ENCODE data around the gene FUT8.

Gene FUT8

DNA sequence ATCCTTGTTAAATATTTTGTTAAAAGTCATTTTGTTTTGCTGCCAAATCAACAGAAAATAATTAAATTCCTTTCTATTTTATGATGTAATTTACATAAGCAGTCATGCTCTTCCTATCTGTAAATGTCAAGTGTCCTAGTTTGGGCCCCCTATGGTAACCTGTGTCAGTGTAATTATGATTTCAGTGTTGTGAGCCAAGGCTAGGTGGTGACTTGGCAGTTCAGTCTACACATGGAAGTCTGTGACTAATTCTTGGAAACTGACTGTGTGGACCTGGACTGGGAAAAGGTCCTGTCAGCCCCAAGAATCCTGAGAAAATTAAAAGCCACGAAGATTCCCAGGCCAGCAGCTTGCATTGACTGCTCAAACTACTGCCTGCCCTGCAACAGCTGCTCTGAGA lies 371.0 kb downstream of the FUT8 start:
- DNase-seq, result no peak

- DNase-seq, result no peak
Observed at GRCh38 chr14:65784574-65784973, 372.0 kb downstream of the FUT8 start.

GRCh38 chr14:65787461-65787860 lies 374.9 kb downstream of the FUT8 start:
- no peak for DNase-seq

DNA sequence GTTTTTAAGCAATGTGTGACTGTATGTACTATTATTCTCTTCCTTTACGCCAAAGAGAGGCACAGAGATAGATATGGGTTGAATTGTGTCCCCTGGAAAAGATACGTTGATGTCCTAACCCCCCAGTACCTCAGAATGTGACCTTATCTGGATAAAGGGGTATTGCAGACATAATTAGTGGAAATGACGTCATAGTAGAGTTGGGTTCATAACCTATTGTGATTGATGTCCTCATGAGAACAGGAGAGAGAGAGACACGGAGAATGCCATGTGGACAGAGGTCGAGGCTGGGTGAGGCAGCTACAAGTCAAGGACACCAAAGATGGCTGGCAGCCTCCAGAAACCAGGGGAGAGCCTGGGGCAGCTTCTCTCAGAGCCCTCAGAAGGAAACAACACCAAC lies 376.3 kb downstream of the FUT8 start:
- DNase-seq, result no peak

GRCh38 chr14:65789363-65789762 lies 376.8 kb downstream of the FUT8 start:
- no peak for DNase-seq

DNA sequence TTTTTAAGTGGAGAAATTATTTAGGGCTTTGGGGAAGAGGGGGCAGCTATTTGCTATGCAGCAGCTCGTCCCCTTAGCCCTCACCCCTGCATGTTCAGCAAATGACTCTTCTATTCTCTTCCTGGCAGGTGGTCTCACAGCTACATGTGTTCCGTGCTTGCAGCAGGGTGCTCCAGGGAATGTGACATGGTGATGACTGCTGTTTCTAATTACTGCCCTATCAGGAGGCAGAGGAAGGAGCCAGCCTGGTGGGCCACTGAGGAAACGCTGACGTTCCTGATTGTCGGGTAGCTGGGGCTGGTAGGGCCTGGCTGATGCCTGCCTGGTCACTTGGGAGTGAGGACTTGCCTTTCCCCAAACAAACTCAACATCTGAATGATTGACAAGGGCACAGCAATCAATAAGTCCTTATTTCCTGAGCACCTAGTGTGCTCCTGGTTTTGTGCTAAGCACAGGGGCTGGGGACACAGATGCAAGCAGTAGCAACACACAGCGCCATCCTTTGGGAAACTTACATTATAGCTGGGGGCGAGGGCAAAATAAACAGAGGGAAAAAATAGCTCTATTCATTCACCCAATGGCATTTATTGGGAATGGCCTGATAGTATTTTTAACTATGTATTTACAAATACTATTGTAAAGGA lies 377.8 kb downstream of the FUT8 start:
- DNase-seq, result no peak

DNA sequence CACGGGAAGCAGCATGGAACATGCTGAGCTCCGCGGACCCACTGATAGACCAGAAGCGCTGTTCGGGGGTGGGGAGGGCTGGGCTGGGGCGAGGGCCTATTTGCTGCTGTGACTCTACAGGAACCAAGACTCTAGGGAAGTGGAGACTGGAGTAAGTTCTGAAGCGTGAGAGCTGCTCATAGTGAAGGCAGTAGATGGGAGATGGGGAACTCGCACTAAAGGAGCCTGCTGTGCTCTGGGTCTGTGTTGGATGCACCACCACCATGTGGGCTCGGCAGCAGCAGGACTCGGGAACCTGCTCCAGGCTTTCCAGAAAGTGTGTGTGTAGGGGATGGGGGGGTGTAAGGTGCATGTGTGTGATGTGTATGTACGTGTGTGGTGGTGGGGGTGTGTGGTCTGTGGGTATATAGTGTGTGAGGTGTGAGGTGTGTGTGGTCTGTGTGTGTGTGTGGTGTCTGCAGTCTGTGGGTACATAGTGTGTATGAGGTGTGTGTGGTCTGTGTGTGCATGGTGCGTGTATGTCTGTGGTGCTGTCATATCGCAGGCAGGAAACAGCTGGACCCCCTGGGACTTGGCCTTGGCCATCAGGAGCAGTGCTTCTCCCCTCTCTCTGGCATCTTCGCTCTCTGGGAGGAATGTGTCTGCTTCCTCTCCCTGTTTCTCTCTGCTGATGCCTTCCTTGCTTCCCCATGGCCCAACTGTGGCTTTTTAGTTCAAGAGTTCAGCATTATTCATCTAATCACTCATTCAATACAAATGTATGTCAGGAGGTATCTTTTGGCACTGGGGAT lies 378.9 kb downstream of the FUT8 start:
- DNase-seq, result no peak

- no peak for DNase-seq
Observed at GRCh38 chr14:65792208-65792905, 379.8 kb downstream of the FUT8 start.

Measured in activated gamma-delta T cell (primary cell).